Measurements from ENCODE around the gene STAT4.

- no peak for TF ChIP-seq CTCF (IDR thresholded peaks at IDR 0.05; ENCODE audit: low read depth, low read length)
- TF ChIP-seq POLR2A (IDR thresholded peaks at IDR 0.05; ENCODE audit: extremely low read depth, insufficient read length): no peak
- TF ChIP-seq MAX (IDR thresholded peaks at IDR 0.05; ENCODE audit: low read depth, low read length): no peak
These were observed 2.9 kb upstream of the STAT4 start for GRCh38 chr2:191153716-191154115.

Measured in NB4 (cell line).